Spleen (tissue), 11 donors: ENCODE results near the gene DAB2. TPM values are rescaled to one million over a fixed set of nuclear protein-coding genes. Genes with fewer than 3 reads are reported as not detected.
"Not testable (repeated sequence)": the region's sequence is repeated elsewhere in the genome, so short reads cannot be mapped to it uniquely, and the experiment has no call there.

Experiments
- DNase-seq: peaks from one replicate; pipeline ENCODE4 v3.0.0-alpha.2; 2020
- H3K27ac ChIP-seq, 8 donors: fragments of 200-600 bp; sonication (generic) in 7 of 8; 1 replicate in 4 of 8; 2 replicates in 4 of 8; pipeline versions ENCODE4 v1.5.0 to v1.8.0; 2016 to 2021; ENCODE audit warnings: inconsistent platforms in 4 of 8, mild to moderate bottlenecking in 4 of 8, moderate library complexity in 1 of 8
- H3K27me3 ChIP-seq, 7 donors: fragments of 200-600 bp; sonication (generic) in 6 of 7; replicated peaks in 1 of 7; 1 replicate in 4 of 7; 2 replicates in 3 of 7; pipeline versions ENCODE4 v1.5.0 to v1.8.0; 2016 to 2021; ENCODE audit warnings: inconsistent platforms in 3 of 7, mild to moderate bottlenecking in 1 of 7
- H3K36me3 ChIP-seq, 6 donors: fragments of 200-600 bp; sonication (generic) in 5 of 6; 1 replicate in 4 of 6; 2 replicates in 2 of 6; pipeline versions ENCODE4 v1.5.0 to v1.8.0; 2016 to 2021; ENCODE audit warnings: inconsistent platforms in 2 of 6
- H3K4me1 ChIP-seq, 6 donors: fragments of 200-600 bp; sonication (generic) in 5 of 6; 1 replicate in 3 of 6; 2 replicates in 3 of 6; pipeline versions ENCODE4 v1.5.0 to v1.8.0; 2016 to 2021; ENCODE audit warnings: inconsistent platforms in 3 of 6
- H3K4me3 ChIP-seq, 8 donors: fragments of 200-600 bp; sonication (generic) in 7 of 8; 1 replicate in 4 of 8; 2 replicates in 4 of 8; pipeline versions ENCODE4 v1.5.0 to v1.8.0; 2016 to 2021; ENCODE audit warnings: inconsistent platforms in 4 of 8, mild to moderate bottlenecking in 4 of 8, moderate library complexity in 2 of 8
- H3K9me3 ChIP-seq, 8 donors: fragments of 200-600 bp; sonication (generic) in 7 of 8; 1 replicate in 4 of 8; 2 replicates in 4 of 8; pipeline versions ENCODE4 v1.5.0 to v1.8.0; 2016 to 2021; ENCODE audit warnings: inconsistent platforms in 4 of 8
- CTCF ChIP-seq, 11 experiments: fragments of 200-600 bp in 7 of 11; fragments of 450-650 bp in 4 of 11; sonication (generic) in 4 of 11; IDR thresholded peaks in 8 of 11; conservative IDR thresholded peaks in 3 of 11; 1 replicate in 7 of 11; 2 replicates in 4 of 11; pipeline versions ENCODE4 v1.4.0 to v1.8.0; 2016 to 2021; ENCODE audit warnings: antibody characterized with exemption in 11 of 11, inconsistent platforms in 4 of 11, mild to moderate bottlenecking in 1 of 11
- POLR2A ChIP-seq, 3 donors: fragments of 450-650 bp; IDR thresholded peaks; one replicate each; pipeline ENCODE4 v1.5.1; 2017; ENCODE audit warnings: antibody characterized with exemption in 3 of 3, mild to moderate bottlenecking in 1 of 3
- POLR2AphosphoS5 ChIP-seq, 3 donors: sonication (generic); formaldehyde crosslinking; IDR thresholded peaks; one replicate each; pipeline ENCODE4 v1.5.1; 2017; ENCODE audit warnings: antibody characterized with exemption in 3 of 3
- whole genome bisulfite sequencing, 5 donors: extraction: QIAGEN DNeasy Blood & Tissue Kit in 3 of 5; methylation state at CpG; one replicate each; pipeline versions ENCODE4 v1.1.5 to v1.1.7; 2013 to 2018; 5-methylcytosine and 5-hydroxymethylcytosine counted together
- intact Hi-C: fragments of 100-400 bp; cut with DNase I; formaldehyde crosslinking; loops from one replicate; pipeline ENCODE4 v1.15.0; 2023; ENCODE audit warnings: low total_unique reads
- polyA plus RNA-seq, 3 donors: library from polyadenylated mRNA; stranded (reverse); fragments of 200-250 nt; gene quantifications; one replicate each; pipeline ENCODE4 v1.2.1, GENCODE V29; 2013
- total RNA-seq, 7 donors: library from RNA; depleted of rRNA in 3 of 7; stranded (reverse); fragments of >200 nt in 3 of 7; fragmentation: NEBNext Ultra II Directional in 4 of 7; extraction: Animal tissue kit (Norgen Biotek cat#: 25700) in 4 of 7; gene quantifications; one replicate each; pipeline versions ENCODE4 v1.1.0 to v1.2.1, GENCODE V29; 2016 to 2021
- donor health status: healthy with polysubstance abuse.
- donor health status: DM: no; HTN: no; CAD: no; lungs with moderate emphysema.
- donor health status: DM: no; HTN: no; CAD: no.
- donor health status: Bipolar disorder and iron deficiency.
- donor health status: healthy.
- donor health status: DM: no; HTN: no; CAD: no.
- donor health status: DM: yes; HTN: yes; CAD: no.

DAB2 gene
- total and polyA plus RNA-seq, 10 donors, result 19.4 to 206 (median 125) TPM

DNA sequence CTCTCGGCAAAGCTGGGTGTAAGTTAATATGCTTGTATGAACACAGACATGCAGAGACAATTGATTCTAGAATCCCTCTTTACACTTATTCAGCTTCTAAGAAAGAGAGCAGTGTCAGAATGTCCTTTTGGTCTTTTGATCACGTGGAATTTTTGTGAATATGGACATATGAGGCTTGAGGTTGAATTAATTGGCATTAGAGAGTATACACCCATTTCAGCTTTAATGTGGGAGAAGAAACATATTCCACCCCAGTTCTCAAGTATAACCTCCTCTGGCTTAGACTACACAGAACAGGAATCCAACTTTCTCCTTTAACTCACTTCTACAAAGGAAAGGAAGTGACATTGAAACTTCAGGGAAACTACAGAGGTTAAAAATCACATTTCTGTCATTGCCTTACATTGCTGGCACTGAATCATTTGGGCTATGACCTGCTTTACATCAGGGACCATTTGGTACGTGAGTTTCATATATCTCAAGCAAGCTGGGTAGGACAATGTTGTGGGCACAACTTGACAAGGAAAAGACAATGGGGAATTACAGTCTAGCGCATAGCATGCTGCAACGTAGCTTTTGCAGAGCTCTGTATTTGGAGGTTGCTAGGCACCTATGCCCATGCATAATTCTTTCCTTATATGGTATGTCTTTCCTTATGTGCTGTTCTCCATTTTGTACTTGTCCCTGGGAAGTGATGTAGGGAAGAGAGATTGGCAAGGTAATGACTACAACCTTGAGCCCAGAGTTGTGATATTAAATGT is 19.5 kb downstream of the DAB2 start:
- Histone ChIP-seq H3K9me3 (no peaks in the 10 kb centered on the region), H3K36me3 (peaks cover 0 to 16% (median 0%) of the 10 kb centered on the region in 6 donors), H3K4me3 (no peak overlapping the region), H3K27me3 (no peaks in the 10 kb centered on the region), H3K4me1 (peaks cover 0 to 65% (median 19%) of the 10 kb centered on the region in 6 donors), H3K27ac (no peak overlapping the region)
- intact Hi-C loops, result no loop called here
- no peak for DNase-seq
- WGBS, 5 donors, result 57 to 69% (median 63%) methylated on average over 5 of the region's 5 CpGs
- TF ChIP-seq CTCF (IDR thresholded peaks at IDR 0.05 in 8 of 11, conservative IDR thresholded peaks at IDR 0.05 in 3 of 11), result no peak
- no peak for TF ChIP-seq POLR2A (IDR thresholded peaks at IDR 0.05)
- TF ChIP-seq POLR2AphosphoS5 (IDR thresholded peaks at IDR 0.05), result no peak

DNA sequence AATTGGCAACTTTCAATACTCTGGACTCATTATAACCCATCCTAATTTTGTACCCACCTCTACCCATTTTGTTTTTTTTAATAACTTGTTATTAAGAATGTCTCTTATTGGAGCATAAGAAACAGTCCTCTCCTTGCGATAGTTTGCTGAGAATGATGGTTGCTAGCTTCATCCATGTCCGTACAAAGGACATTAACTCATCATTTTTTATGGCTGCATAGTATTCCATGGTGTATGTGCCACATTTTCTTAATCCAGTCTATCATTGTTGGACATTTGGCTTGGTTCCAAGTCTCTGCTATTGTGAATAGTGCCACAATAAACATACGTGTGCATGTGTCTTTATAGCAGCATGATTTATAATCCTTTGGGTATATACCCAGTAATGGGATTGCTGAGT is 21.0 kb downstream of the DAB2 start:
- DNase-seq, H3K9me3 ChIP-seq, H3K27ac ChIP-seq, H3K27me3 ChIP-seq, intact Hi-C loops, H3K4me3 ChIP-seq: not testable (repeated sequence)
- 88 to 97% (median 94%) methylated on average over 3 of the region's 3 CpGs for WGBS, 5 donors
- peaks cover 11 to 71% (median 29%) of the 10 kb centered on the region in 6 donors for H3K4me1 ChIP-seq
- H3K36me3 ChIP-seq, result peaks cover 0 to 16% (median 0%) of the 10 kb centered on the region in 6 donors

DNA sequence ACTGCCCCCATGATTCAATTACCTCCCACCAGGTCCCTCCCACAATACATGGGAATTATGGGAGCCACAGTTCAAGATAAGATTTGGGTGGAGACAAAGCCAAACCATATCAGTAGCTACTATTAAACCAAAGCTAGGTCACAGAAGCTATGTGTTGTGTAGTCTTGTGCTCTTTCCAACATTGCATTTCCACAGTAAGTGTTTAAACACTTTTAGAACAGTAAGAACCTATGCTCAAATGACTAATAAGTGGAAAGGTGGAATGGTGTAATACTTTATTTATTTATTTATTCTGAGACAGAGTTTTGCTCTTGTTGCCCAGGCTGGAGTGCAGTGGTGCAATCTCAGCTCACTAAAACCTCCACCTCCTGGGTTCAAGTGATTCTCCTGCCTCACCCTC is 22.6 kb downstream of the DAB2 start:
- H3K9me3 ChIP-seq, DNase-seq, H3K36me3 ChIP-seq, H3K27me3 ChIP-seq, intact Hi-C loops, H3K4me3 ChIP-seq: not testable (repeated sequence)
- Histone ChIP-seq H3K4me1 (peaks cover 12 to 68% (median 35%) of the 10 kb centered on the region in 6 donors), H3K27ac (peak overlapping the region in 1 of 8 donors; percentile 21)

DNA sequence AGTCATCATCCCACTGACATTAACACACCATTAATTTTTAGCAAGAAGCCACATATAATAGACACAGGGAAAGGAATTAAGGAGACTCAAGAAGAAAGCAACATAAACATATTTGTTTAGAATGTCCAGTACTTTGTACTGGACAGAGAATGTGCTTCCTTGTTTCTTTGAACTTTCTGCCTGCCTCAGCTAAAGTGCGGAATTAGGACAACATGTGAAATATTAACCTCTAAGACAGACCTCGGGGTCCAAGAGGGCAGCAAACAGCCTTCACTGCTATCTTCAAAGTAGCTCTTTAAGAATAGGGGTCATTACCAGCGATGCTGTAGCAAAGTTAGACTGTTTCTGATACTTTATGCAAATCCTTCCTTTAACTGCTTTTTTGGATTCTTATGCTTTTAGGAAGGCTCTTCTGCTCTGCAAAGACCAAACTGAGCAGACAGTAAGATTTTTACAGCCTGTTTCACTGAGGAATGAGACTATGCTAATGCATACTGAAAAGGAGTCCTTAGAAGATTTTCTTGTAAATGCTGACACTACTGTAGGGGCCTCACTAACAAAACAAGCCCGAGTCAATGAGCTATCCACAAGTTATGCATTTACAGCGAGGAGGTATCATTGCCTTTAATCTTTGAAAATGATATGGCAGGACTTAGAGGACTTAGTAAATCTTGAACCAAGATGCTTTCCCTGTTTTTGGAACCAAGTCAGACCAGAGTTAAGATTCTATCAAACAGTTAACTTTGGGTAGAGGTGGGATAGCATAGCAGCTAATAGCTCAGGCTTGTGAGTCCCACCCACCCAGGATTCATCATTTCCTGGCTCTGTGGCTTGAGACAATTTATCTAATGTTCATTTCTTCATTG is 23.8 kb downstream of the DAB2 start:
- H3K36me3 ChIP-seq, result peaks cover 0 to 15% (median 0%) of the 10 kb centered on the region in 6 donors
- DNase-seq, result no peak
- H3K9me3 ChIP-seq, result no peaks in the 10 kb centered on the region
- H3K27ac ChIP-seq, result peak overlapping the region in 7 of 8 donors; percentile 9 to 81 (median 79)
- H3K27me3 ChIP-seq, result no peaks in the 10 kb centered on the region
- intact Hi-C loops, result no loop called here
- no peak for TF ChIP-seq POLR2AphosphoS5 (IDR thresholded peaks at IDR 0.05)
- TF ChIP-seq CTCF (IDR thresholded peaks at IDR 0.05 in 8 of 11, conservative IDR thresholded peaks at IDR 0.05 in 3 of 11), result no peak
- no peak for TF ChIP-seq POLR2A (IDR thresholded peaks at IDR 0.05)
- 65 to 76% (median 75%) methylated on average over 5 of the region's 5 CpGs for WGBS, 5 donors
- H3K4me1 ChIP-seq, result peaks cover 12 to 58% (median 37%) of the 10 kb centered on the region in 6 donors
- H3K4me3 ChIP-seq, result no peak overlapping the region
